NOMO-1 treated with DMSO at 0.1 percent for 48 hours (cell line): ENCODE data around the gene GRIK4.
"Not testable (repeated sequence)": the region's sequence is repeated elsewhere in the genome, so short reads cannot be mapped to it uniquely, and the experiment has no call there.

Experiments
- DNase-seq: peaks from one replicate; lab custom pipeline; 2025; ENCODE audit not compliant: unreplicated experiment; lab: John Stamatoyannopoulos, UW

Gene GRIK4

DNA sequence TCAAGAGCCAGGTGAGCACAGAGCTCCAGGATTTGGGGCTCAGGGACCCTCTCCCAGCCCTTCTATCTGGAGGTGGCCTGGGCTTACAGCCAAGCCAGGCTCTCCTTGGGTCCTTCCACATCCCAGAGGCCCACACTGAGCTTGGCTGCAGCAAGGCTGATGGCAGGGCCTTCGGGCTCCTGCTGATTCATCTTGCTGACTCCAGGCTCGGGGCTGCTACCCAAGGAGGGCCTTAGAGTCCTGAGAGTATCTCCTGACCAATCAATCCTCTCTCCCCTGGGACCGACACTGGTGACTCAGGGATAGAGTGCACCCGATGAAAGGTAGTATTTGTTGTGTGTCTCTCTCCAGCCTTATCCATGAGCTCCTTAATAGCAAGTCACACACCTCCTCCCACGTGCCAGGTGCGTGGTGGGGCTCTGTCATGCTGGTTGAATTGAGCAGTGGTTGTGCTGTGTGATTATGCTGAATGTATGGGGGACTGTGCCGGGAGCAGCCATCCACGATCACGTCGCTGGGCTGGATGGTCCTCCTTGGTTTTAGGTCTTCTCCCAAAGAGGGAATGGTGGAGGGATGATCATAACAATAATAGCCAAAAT, 62.3 kb downstream of the GRIK4 start:
- DNase-seq = no peak

DNA sequence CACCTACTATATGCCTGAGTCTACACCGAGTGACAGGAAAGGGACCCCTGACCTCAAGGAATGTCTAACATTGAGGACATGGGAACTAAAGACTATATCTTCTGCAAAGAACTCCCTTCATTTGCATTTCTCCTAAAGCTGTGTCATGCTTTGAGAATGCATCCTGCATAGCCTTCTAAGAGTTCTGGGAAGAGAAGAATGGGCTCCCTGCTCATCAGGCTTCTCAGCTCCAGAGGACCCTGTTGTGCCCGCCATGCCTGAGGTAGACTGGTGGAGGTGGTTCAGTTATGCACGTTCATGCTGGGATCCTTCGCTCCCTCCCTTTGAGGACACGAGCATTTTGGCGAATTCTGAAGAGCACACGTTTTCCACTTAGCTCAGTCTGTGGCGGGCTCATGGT, 63.3 kb downstream of the GRIK4 start:
- DNase-seq = no peak

DNA sequence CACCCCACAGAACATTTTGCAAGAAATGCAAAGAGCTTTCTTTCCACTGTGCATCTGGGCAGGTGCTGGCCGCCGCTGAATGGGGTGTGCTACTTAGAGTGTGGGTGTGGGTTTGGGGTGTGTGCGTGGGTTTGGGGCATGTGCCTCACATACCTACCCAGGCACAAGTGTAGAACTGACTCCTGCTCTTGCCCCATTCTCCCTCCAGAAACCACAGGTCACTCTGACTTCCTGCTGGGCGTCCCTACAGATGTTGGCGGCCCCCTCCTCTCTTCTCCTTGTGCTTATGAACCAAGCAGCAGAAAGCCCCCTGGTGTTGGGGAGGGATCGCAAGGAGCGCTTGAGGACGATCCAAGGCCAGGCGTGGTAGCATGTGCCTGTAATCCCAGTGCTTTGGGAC, 63.9 kb downstream of the GRIK4 start:
- no peak for DNase-seq

DNA sequence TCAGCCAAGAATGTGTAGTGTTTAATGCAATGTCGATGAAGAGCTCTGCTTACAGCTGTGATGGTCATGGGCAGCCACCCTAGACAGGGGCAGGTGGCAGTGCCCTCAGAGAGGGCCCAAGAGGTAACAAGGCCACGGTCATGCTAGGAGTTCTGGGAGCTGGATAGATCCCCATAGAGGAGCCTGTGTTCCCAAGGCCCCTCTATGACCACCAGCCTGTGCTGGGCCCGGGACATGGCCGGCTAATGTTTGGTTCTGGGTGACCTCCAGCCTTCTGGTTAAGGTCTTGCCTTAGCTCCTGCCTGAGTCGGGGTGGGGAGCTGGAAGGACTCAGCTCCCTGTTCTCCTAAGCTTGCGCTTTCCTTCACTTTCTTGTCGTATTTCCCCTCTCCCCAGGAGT, 65.1 kb downstream of the GRIK4 start:
- DNase-seq = no peak

DNA sequence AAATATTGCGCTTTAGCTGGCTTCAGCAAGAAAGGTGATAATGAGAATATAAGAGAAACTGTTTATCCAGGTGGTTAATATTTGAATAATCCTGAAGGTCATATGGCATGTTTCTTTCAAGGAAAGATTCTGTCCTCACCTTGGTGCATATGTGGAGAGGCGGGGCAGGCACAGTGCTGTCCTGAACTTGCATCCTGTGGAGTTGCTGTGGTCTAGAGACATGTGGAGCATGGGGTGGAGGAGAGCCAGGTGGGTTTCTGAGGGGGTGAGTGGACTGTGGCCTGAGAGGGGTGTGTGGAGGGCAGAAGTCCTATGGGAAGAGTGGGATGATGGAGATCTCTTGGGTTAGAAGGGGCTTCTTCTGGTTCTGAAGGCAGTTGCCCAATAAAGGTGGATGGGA, 65.5 kb downstream of the GRIK4 start:
- DNase-seq = no peak

DNA sequence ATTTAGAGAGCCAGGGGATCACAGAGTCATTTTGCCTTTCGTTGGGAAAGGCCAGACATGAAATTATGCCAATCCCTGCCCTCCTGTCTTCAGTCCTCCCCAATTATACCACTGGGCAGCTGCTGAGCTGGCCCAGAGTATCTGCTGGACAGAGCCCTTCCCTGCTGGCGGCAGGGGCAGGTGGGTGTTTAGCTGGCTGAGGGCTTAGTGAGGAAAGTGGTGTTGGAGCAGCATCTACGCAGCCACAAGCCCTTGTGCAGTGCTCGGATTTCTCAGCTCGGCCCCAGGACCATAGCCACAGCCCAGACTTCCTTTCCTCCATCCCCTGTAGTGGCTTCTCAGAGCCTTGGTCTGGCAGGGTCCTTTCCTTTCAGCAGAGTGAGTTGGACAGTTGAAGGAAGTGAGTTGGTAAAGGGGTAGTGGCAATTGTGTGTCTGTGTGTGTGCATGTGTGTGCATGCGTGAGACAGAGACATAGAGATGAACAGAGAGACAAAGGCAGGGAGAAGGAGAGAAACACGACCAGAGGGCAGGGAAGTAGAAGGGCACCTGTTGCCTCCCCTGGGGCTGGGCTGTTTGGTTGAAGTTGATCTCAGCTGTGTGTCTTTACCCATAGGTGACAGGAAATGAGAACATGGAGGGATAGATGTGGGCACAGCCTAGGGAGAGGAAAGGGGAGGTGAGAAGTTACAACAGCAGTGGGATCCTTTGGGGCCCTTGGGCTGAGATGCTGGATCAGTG, 66.2 kb downstream of the GRIK4 start:
- DNase-seq = no peak

DNA sequence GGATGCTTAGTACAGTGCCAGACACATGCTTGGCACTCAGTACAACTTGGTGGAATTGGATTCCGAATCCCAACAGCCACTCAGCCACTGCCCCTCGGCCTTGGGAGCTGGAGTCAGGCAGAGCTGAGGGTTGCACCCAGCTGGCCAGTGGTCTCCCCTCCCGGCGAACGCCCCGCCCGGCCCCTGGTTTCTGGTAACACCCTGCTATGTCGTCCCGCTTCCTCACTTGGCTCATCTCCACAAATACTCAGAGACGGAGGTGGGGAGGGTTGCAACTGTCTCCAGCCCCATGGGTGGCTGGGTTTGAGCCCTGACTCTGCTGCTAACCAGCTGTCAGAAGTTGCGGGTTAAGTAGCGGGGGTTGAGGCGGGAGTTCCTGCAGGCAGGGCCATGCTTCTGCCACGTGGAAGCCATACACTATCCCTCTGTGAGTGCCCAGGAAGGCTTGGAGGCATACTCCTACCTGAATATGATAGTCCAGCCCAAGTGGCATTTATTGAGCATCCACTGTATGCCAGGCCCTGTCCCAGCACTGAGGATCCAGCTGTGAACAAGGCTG, 67.1 kb downstream of the GRIK4 start:
- DNase-seq = no peak

DNA sequence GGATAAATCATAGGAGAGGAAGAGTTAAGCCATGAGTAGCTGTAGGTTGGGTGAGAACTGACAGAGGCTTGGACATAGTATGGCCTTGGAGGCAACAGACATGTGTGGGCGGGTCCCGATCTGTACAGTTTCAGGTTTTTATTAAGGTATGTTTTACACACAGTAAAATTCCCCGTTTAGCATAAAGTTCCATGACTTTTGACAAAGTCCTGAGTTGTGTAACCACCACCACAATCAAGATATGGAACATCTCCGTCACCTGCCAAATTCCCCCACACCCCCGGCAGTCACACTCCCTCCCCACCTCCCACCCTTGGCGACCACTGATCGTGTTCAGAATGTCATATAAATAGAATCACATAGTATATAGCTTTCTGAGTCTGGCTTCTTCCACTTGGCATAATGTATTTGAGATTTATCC, 68.1 kb downstream of the GRIK4 start:
- DNase-seq = no peak

DNA sequence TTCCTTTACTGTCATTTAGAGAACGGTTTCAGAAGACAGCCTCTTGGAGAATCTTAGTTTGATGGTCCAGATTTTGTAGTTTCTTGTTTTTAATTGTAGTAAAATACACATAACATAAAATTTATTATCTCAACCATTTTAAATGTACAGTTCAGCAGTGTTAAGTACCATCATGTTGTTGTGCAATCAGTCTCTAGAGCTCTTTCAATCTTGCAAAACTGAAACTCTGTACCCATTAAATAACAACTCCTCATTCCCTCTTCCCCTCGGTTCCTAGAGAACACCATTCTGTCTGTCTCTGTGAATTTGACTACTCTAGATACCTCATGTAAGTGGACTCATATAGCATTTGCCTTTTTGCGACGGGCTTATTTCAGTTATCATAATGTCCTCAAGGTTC, 69.8 kb downstream of the GRIK4 start:
- peak; percentile 76 for DNase-seq

DNA sequence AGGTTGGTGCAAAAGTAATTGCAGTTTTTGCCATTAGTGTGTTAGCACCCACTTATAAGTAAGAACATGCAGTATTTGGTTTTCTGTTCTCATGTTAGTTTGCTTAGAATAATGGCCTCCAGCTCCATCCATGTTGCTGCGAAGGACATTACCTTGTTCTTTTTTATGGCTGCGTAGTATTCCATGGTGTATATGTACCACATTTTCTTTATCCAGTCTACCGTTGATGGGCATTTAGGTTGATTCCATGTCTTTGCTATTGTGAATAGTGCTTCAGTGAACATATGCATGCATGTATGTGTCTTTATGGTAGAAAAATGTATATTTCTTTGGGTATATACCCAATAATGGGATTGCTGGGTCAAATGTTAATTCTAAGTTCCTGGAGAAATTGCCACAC, 71.0 kb downstream of the GRIK4 start:
- not testable (repeated sequence) for DNase-seq

DNA sequence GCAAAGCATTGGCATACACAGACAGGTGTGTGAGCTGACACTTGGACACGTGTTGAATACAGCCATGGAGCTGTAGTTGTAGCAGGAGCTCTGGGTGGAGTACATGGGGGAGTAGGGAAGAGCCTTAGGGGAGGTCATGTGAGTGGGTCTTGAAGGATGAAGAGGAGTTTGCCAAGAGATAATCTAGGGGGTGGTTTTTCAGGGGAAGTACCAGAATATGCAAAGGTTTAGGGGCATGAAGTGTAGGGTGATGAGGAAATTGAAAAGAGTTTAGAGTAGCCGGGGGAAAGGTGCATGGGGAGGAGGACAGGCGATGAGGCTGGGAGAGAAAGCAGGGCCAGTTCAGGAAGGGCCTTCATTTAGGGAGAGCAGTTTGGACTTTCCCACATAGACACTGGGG, 74.5 kb downstream of the GRIK4 start:
- DNase-seq = no peak

DNA sequence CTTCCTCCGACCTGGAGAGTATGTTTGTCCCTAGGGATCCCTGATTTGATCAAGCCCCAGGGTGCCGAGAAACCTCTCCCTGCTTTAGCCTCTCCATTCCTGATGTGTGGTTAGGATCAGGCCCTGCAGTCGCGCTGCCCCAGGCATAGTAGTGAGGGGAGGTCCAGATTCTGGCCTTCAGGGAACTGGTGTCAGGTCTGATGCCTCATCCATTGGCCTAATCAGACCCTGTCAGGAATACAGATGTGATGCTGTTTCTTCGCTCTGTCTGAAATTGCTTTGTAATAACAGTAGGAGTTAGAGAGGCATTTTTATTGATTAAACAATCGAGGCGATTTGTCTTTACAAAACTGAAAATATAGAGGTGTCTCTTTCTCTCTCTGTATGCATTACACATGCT, 75.2 kb downstream of the GRIK4 start:
- DNase-seq = no peak

DNA sequence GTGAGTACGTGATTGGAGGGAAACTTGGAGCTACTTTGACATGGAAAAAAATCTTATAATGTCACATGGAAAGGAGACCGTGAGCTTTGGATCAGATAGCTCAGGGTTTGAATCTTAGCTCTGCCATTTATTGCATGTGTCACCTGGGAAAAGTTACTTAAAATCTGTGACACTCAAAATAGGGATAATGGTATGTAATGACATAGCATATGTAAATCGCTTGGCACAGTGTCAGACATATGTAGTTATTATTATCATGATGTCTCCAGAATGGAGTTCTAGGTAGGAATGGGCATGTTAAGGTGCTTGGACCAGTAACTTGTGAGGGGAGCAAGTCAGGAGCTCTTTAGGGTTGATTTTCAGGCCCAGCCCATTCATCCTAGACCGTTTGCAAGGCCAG, 75.8 kb downstream of the GRIK4 start:
- no peak for DNase-seq

DNA sequence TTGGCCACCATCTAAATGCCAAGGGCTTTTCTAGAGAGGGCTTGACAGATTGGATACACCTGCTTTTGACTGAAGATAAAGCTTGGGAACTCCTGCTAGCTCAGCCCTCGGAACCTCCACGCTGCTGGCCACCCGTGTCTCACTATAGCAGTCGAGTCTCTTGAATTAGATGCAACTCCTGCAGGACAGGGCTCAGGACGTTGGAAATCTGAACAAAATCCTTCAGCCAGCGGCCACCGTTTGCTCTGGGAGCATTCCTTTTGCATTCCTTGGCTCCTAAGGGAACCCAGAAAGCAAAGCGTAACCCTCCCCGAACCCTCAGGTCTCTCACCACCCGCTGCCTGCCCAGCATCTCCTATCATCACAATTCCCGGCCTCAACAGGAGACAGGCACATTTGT, 77.8 kb downstream of the GRIK4 start:
- no peak for DNase-seq

DNA sequence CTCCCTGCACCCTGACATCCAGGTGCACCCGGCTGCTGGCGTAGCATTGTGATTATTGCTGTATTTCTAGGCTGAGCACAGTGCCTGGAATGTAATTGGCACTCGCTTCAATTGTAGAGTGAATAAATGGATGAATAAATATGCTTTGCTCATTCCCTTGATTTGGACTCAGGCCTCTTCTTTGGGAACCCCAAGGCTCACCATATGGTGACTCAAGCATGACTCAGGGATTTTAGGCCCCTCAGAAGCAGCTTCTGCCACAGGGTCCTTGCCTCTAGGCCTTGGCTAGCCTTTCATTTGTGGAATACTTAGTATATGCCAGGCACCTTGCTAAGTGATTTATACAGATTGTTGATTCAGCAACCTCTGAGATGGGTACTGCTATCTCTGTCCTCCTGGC, 78.9 kb downstream of the GRIK4 start:
- no peak for DNase-seq

DNA sequence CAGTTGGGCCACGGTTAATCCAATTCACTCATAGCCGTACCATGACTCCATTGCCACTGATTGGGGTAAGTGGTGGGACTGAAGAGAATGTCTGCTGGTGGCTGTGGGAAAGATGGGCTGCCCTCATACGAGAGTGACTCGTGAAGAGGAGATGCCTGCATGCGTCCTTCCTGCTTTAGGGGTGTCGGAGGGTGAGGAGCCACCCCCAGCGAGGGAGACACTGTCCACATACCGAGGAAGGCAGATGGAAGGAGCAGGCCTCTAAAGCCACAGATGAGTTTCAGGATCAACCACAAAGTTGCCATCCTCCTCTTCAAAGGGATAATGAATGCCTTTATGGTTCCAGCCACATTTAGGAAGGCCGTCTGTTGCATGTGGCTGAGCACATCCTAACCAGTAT, 83.2 kb downstream of the GRIK4 start:
- DNase-seq = no peak

DNA sequence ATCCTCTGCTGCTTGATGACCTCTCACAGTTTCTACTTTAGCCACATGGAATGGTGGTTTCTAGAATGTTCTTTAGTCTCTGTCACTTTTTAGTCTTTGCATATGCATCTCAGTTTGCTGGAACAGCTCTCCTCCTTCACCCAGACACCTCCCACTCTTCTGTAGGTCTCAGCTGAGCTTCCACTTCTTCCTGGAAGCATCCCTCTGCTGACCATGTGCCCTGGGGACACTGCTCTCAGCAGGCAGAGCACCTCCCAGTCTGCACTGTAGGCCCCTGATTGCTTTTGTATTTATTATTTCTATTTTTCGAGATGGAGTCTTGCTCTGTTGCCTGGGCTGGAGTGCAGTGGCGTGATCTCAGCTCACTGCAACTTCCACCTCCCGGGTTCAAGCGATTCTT, 84.0 kb downstream of the GRIK4 start:
- DNase-seq = no peak

DNA sequence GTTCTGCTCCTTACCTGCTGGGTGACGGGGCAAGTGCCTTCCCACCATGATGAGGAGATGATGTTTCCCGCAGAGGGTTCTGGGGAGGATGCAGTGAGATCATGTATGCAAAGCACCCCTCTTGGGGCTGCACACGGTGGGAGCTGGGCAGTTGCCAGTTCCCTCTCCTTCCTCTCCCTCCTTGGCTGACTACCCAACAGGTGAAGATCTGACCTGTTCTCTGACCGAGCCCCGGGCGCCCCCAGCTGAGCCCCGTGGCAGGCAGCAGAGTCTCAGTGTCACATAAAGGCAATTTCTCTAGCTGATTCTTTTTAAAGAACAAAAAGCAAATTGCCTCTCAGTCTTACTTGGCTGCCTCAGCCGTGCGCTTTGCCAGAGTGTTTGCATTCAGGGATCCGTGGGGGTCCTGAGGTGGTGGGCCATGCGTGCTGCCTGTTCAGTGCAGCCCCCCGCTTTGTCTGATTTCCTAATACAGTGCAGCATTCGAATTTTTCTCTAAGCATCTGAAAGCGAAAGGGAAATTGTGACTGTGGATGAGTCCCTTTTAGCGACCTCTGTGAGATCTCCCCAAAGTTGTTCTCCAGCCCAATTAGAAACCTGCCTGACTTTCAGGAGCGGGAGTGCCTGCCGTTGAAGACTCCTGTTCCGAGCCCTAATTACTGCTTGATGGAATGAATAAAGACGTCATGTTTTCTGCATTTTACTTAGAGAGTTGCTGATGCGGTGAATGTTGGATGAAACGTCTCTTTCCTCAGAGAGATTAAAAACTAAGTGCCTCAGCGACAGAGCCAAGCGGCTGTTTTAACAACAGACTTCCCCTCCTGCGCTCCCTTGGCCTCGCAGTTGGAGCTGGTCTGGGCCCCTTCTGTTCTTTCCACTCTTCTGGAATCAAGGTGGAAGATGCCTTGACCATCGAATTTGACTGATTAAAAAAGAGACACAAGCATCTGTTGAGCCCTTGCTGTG, 86.0 kb downstream of the GRIK4 start:
- DNase-seq = no peak

DNA sequence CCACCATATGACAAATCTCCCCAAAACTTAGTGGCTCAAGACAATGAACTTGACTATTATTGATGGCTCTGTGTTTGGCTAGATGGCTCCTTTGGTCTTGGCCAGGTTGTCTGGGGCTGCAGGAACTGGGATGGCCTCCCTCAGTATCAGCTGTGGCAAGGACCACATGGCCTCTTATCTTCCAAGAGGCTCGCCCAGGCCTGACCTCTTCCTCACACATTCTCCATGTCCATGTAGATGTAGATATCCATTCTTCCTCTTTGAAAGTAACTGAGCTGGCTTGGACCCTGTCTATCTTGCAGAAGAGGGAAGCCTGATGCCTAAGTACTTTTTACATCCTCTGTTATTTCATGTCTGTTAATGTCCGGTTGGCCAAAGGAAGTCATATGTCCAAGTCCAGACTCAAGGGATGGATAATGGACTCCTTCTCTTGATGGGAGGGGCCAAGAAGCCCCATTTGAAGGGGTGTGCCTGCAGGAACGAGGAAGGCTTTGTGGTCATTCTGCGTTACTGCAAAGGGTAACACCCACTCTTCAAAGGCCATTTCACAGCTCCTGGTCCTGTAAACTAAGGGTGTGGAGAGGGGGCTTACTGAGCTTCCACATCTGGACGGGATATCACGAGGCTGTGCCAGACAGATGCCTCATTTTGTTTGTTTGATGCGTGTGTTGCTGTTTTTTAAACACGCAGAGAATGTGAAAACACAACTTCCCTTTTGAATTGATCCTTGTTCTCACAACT, 87.1 kb downstream of the GRIK4 start:
- no peak for DNase-seq

DNA sequence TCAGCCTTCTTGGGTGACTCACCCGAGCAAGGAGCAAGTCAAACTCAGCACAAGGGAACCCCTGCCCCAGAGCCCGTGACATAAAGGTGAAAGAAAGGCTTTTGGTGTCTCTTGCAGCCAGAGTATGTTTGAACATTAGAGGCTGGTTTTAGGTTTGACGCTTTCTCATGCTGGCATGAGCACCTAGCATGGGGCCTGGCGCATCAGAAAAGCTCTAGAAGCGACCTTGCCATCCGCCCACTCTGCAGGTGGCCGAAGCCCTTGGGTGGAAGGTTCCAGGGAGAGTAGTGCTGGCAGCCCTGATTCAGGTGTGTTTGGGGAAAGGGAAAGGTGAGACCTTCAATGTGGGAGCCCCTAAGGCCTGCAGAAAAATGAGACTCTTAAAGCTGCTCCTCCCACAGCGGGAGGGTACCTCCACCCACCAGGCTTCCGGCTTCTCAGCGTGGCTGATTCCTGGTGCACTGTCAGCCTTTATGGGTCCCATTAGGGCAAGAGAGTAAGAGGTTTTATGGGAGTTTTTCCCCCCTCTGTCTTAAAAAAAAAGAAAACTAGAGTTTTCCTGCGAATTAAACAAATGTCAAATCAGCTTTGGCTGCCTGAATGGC, 88.4 kb downstream of the GRIK4 start:
- no peak for DNase-seq

DNA sequence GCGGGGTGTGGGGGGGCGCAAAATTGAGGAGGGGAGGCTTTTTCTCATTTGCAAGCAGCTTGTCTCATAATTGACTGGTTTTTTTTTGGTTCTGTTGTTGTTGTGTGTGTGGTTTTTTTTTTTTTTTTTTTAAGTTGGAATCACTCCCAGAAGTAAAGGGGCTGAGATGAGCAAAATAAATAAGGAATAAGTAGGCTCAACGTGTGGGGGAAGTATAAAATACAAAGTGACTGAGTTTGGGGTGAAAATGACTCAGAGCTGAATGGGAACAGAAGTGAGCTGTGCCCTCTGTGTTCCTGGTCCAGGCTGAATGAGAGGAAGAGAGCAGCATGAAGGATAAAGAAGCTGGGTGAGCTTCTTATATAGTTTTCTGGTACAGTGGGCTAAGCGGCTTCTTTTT, 90.0 kb downstream of the GRIK4 start:
- DNase-seq = no peak
